Measurements from ENCODE around the gene TPM4.
"Not testable (repeated sequence)": the region's sequence is repeated elsewhere in the genome, so short reads cannot be mapped to it uniquely, and the experiment has no call there.

The TPM4 gene

GRCh38 chr19:16091546-16092475 lies 15.5 kb downstream of the TPM4 start:
- no peak for DNase-seq (ENCODE audit: low spot score)
- TF ChIP-seq CTCF (IDR thresholded peaks at IDR 0.05; ENCODE audit: extremely low read depth, missing control alignments), result no peak

DNA sequence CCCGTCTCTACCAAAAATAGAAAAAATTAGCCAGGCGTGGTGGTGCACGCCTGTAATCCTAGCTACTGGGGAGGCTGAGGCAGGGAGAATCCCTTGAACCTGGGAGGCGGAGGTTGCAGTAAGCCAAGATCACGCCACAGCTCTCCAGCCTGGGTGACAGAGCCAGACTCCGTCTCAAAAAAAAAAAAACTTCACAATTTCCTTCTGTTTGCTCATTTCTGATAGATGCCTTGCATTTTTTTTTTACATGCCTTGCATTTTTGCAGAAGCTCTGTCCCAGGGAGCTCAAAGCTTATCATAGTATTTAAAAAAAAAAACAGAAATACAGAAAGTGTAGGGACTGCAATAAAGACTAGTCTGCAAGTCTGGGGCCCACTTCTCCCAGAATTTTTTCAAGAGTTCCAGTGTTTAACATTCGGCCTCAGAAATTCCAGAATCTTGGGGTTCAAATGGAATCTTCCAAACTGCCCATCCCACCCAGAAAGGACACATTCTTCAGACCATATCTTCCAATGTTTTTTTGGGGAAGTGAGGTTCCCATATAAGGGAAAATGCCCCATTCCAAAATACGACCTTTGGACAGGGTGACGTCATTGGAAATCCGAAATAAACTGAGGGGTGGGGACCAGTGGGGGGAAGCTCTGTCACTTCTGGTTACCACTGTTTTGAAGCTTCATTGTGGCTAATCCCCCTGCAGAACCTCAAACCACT lies 18.2 kb downstream of the TPM4 start:
- no peak for TF ChIP-seq CTCF (IDR thresholded peaks at IDR 0.05; ENCODE audit: extremely low read depth, missing control alignments)
- no peak for DNase-seq (ENCODE audit: low spot score)

DNA sequence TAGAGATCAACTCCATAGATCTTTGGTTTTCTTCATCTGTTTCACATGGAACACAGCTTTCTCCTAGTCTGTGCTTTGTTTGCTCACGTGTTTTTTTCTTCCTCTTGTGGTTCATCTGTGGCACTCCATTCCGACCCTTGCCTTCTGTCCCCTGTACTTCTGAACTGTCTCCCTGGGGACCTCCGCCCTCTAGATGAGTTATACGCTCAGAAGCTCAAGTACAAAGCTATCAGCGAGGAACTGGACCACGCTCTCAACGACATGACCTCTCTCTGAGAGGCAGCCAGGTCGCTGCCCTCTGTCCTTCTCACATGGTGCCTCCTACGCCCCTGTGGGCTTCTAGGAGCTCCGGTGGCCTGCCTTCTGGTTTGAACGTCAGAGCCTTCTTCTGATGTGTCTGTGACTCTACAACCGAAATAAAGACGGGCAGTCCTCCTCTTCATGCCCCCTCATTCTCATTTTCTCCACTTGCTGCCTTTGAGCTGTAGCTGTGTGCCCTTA lies 18.8 kb downstream of the TPM4 start:
- DNase-seq (ENCODE audit: low spot score), result no peak
- TF ChIP-seq CTCF (IDR thresholded peaks at IDR 0.05; ENCODE audit: extremely low read depth, missing control alignments), result no peak

- TF ChIP-seq CTCF (IDR thresholded peaks at IDR 0.05; ENCODE audit: extremely low read depth, missing control alignments), result no peak
- no peak for DNase-seq (ENCODE audit: low spot score)
Measured at GRCh38 chr19:16096280-16096855, 20.1 kb downstream of the TPM4 start.

DNA sequence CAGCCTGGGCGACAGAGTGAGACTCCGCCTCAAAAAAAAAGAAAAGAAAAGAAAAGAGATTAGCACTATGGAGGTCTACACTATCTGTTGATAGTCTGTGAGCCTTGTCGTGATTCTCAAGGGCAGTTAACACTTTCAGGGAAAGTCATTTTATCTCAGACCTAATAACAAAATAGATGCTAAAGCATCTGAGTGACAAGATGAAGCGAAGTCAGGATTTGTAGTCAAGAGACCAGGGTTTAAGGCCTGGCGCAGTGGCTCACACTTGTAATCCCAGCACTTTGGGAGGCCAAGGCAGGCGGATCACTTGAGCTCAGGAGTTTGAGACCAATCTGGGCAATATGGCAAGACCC lies 22.1 kb downstream of the TPM4 start:
- DNase-seq (ENCODE audit: low spot score), result no peak
- TF ChIP-seq CTCF (IDR thresholded peaks at IDR 0.05; ENCODE audit: extremely low read depth, missing control alignments), result no peak

- TF ChIP-seq CTCF (IDR thresholded peaks at IDR 0.05; ENCODE audit: extremely low read depth, missing control alignments), result no peak
- no peak for DNase-seq (ENCODE audit: low spot score)
Measured at GRCh38 chr19:16098821-16099220, 22.5 kb downstream of the TPM4 start.

GRCh38 chr19:16099314-16099965 lies 23.1 kb downstream of the TPM4 start:
- DNase-seq (ENCODE audit: low spot score), result not testable (repeated sequence)
